HG03565 (cell line): ENCODE results near the gene PRUNE1.
A peak's percentile ranks its signal among the peaks of the same experiment; 100 is the strongest.

ENCODE experiments used
- ATAC-seq: cut with Tn5 transposase; IDR thresholded peaks from one replicate; pipeline ENCODE4 v1.9.1; 2021; ENCODE audit warnings: mild to moderate bottlenecking, moderate library complexity; ENCODE audit not compliant: unreplicated experiment

Gene PRUNE1

DNA sequence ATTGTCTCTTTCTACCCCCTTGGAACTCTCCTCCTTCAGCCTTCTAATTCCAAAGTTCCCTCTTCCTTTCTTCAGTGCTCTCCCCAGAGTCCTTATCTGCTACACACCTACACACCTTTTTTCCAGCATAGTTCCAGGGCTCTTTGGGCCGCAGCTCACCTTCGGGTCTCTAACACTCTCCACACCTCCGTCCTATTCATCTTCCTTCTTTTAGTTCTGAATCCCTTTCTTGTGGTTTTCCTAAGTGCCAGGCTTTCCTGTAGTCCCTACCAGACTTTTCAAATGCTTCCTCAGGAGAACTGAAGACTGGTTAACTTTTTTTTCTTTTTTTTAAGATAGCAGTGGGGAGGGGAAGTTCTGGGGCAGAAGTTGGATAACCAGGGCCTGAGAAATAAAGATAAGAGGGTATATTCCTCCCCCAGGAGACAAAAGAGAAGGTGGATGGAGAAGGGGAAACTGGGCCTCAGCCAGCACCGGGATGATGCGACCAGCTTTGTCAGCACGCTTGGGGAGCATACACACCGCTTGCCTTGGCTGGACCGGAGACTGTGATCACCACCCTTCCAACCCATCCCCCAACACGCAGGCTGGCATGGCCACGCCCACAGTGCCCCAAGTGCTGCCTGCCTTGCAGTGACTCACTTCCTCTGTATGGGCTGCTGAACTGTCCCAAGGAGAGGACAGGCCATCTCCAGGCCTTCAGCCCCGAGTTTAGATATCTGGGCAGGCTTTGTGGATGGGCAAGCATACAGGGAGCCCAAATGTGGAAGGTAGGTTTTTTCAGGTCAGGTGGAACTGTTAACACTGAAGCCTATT, 31.2 kb upstream of the PRUNE1 start:
- ATAC-seq: no peak

DNA sequence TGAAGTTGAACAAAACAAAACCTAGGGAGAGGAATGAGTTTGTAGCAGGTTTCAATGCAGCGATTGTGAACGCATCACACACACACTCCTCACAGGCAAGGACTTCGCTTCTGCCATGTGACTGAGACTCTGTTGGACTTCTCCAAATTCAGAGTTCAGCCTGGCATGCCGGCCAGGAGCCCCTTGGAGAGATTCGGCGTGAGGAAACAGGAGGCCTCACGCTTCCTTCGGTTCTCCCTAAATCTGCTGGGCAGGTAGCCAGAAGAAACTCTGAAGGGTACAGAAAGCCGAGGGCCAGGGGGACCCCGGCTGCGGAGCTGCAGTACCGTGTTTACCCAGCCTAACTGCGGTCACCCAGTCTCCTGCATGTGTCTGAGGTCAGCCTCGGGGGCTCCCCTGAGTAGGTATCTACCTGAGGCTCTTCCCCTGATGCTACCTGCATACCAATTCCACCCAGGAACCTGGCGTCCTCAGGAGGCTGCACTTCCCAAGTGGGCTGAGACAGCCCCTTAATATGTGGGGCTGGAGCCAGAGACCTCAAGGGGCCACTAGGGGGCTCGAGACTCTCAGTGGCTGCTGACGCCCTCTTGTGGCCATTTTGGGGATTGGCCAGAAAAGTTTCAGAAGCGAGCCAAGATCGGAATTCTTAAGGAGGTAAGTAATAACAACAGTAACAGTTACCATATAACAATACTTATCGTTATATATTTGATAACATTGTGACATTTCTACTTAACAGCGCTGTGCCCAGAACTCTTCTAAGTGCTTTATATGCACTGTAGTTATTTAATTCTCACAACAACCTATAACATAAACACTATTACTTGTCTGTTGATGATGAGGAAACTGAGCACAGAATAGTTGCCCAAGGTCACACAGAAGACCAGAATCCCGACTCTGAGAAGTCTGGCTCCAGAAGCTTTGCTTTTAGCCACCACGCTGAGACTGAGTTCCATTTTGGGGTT, 28.9 kb upstream of the PRUNE1 start:
- peak; percentile 53 for ATAC-seq

GRCh38 chr1:150981177-150981804, 27.0 kb upstream of the PRUNE1 start:
- ATAC-seq: no peak

DNA sequence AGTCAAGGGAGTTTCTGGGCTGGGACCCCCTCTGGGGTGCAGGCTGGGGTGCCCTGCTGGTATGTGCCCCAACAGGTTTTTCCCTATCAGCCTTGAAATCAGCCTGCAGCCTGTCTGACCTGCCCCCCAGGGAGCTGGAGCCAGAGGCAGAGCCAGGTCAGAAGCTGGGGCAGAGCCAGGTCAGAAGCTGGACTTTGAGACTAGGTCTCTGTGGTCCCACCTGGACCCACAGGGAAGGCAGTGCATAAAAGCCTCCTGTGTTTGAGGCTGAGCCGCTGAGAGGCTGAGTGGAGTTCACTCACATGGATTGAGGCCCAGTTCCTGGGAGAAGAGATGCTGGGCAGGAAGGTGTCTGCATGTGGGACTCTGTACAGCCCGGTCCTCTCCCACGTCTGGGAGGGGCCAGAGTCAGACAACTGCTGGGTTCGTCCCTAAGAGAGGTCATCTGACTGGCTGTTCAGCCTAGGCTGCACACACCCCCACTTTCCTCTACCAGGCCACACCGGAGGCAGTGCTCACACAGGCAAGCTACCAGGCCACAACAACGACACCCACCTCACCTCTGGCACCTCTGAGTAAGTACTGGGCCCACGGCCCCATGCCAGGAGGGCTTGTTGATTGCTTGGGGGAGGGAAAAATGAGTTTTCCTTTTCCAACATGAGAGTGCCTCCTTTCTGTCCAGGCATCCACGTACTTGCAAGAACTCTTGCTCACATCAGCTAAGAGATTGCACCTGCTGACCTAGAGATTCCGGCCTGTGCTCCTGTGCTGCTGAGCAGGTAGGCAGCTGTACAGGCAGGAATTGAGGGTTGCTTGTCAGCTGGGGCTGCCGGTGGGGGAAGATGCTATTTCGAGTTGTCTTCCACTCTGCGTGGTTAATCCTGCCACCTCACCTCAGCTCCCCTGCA, 26.2 kb upstream of the PRUNE1 start, which contains the start of gene ANXA9:
TSS of gene ANXA9 (plus strand) at position 488 of the 908 bp plus-strand sequence. CDS start 814 bp downstream, outside the sequence.
- ATAC-seq: no peak

- ATAC-seq: no peak
Measured at GRCh38 chr1:150985179-150985825, 22.9 kb upstream of the PRUNE1 start.

DNA sequence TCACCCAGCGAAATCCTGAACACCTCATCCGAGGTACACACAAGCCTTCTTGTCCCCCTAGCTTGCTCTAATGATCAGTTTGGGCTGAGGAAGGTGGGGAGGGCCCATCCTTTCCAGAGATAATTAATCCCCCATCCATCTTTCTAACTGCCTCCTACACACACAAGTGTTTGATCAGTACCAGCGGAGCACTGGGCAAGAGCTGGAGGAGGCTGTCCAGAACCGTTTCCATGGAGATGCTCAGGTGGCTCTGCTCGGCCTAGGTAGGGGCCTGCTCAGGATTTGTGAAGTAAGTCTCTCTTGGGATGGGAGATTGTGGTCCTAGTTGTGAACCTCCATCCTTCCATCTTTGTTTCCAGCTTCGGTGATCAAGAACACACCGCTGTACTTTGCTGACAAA, 20.3 kb upstream of the PRUNE1 start:
- no peak for ATAC-seq

DNA sequence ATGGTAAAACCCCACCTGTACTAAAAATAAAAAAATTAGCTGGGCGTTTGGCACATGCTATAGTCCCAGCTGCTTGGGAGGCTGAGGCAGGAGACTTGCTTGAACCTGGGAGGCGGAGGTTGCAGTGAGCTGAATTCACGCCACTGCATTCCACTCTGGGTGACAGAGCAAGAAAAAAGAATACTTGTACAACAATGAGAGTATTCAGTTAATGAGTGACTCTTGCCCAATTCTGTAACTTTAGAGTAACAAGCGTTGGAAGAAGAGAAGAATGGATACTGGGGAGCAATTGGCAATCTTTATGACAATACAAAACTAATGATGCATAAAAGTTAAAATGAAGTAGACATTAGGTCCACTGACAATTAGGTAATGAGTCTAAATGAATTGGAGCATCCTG, 15.6 kb upstream of the PRUNE1 start:
- no peak for ATAC-seq

- no peak for ATAC-seq
Measured at GRCh38 chr1:150994248-150994647, 14.0 kb upstream of the PRUNE1 start.

- ATAC-seq: no peak
Measured at GRCh38 chr1:150995460-150995859, 12.8 kb upstream of the PRUNE1 start.

DNA sequence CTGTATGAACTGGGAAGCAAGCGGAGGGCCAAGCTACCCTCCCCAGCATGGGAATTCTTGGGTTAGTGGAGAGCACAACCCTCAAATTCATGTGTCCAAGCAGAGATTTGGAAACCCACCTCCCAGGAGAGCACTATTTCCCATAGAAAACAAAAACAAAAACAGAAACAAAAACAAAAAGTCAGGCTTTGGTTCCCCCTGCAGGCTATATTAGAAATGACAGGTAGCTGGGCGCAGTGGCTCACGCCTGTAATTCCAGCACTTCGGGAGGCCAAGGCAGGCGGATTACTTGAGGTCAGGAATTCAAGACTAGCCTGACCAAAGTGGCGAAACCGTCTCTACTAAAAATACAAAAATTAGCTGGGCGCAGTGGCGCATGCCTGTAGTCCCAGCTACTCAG, 12.4 kb upstream of the PRUNE1 start:
- no peak for ATAC-seq

- ATAC-seq: no peak
Measured at GRCh38 chr1:150997126-150997872, 10.9 kb upstream of the PRUNE1 start.

DNA sequence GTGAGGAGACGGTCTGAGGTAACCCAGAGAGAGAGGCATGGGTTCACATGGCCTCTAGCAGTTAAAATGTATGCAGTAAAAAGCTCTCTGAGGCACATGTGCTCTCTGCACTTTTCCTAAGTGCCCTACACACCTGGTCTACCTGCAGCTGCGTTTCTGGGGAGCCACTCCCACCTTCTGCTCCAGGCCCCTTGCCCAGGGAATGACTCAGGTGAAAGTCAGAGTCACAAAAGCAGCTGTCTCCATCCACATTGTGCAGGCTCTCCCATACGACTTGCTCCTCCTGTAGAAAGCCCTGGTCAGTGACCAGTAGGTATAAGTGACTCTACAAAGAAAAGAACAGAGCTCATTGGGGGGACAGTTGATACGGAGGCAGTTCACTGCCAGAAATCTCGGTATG, 10.3 kb upstream of the PRUNE1 start:
- ATAC-seq: no peak

- no peak for ATAC-seq
Measured at GRCh38 chr1:150999051-150999674, 9.1 kb upstream of the PRUNE1 start.

GRCh38 chr1:150999926-151000325, 8.3 kb upstream of the PRUNE1 start:
- no peak for ATAC-seq

- ATAC-seq: no peak
Measured at GRCh38 chr1:151000408-151000807, 7.8 kb upstream of the PRUNE1 start.

GRCh38 chr1:151001602-151002001, 6.6 kb upstream of the PRUNE1 start:
- ATAC-seq: no peak

GRCh38 chr1:151002051-151002450, 6.2 kb upstream of the PRUNE1 start:
- no peak for ATAC-seq

- no peak for ATAC-seq
Measured at GRCh38 chr1:151002611-151003010, 5.6 kb upstream of the PRUNE1 start.

DNA sequence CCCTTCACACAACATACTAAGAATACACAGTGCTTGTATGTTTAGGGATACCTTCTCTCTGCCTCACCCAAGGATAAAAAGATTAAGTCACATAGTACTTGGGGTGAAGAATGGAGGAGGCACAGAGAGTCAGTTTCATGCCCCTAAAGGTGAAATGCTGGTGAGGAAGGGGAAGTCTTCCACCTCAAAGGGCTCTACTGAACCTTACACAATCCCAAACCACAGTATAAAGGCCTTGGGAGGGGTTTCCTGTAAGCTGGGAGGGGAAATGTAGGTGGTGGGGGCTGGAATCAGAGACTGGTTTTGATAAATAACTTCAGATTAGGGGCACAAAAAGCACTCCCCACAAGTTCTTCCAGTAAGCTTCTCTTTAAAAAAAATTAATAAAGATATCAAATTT, 5.1 kb upstream of the PRUNE1 start:
- no peak for ATAC-seq
